Mononuclear cell (primary cell): Measurements from ENCODE around the gene NEDD4L. TPM values are rescaled to one million over a fixed set of nuclear protein-coding genes. Genes with fewer than 3 reads are reported as not detected.
"Not testable (repeated sequence)": the region's sequence is repeated elsewhere in the genome, so short reads cannot be mapped to it uniquely, and the experiment has no call there.

Source experiments
- H3K27me3 ChIP-seq: 2 replicates; pipeline ENCODE4 v1.6.0; 2011; ENCODE audit warnings: low read length, control low read depth; ENCODE audit not compliant: insufficient read depth
- H3K4me1 ChIP-seq: 2 replicates; pipeline ENCODE4 v1.5.1; 2011; ENCODE audit warnings: mild to moderate bottlenecking, low read length, control low read depth; ENCODE audit not compliant: insufficient read depth
- H3K4me3 ChIP-seq: 2 replicates; pipeline ENCODE4 v1.5.1; 2011; ENCODE audit warnings: mild to moderate bottlenecking, low read length, moderate library complexity
- H3K9me3 ChIP-seq: 2 replicates; pipeline ENCODE4 v1.5.1; 2011; ENCODE audit warnings: low read depth, mild to moderate bottlenecking, control low read depth, low read length
- total RNA-seq: library from RNA; depleted of rRNA; stranded (reverse); fragments of >200 nt; gene quantifications from one replicate; pipeline ENCODE4 v1.2.3, GENCODE V29; 2012

Gene NEDD4L
- total RNA-seq, 1 donor: 8.7 TPM

DNA sequence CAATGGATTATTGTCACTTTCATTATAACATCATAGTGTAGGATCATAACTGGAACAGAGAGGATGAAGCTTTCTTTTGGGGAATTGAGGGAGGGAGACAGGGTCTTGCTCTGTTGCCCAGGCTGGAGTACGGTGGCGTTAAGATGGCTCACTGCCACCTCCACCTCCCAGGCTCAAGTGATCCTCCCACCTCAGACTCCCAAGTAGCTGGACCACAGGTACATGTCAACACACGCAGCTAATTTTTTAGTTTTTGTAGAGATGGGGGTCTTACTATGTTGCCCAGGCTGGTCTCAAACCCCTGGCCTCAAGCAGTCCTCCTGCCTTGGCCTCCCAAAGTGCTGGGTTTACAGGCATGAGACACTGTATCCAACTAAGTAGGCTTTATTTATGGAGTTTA is 221.5 kb downstream of the NEDD4L start:
- H3K27me3 ChIP-seq, H3K4me1 ChIP-seq, H3K4me3 ChIP-seq, H3K9me3 ChIP-seq: not testable (repeated sequence)

DNA sequence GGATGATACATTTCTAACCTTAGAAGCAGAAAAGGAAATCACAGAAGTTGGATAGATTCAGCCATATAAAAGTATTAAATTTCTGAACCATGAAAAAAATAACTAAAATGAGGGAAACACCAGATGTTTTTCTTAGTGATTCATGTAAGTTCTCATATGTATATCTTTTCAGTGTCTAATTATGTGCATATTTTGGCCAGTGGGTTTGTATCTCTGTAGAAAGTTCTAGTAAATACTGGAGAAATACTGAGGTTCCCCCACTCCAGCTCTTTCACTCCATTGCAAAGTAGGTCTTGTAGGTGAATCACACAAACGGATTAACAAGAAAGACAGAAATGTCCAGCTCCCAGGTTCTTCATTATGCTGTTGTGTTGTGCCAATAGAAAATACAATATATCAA is 222.3 kb downstream of the NEDD4L start:
- Histone ChIP-seq H3K4me1 (no peaks in the 10 kb centered on the region), H3K27me3 (no peaks in the 10 kb centered on the region), H3K9me3 (no peaks in the 10 kb centered on the region), H3K4me3 (no peak overlapping the region)

DNA sequence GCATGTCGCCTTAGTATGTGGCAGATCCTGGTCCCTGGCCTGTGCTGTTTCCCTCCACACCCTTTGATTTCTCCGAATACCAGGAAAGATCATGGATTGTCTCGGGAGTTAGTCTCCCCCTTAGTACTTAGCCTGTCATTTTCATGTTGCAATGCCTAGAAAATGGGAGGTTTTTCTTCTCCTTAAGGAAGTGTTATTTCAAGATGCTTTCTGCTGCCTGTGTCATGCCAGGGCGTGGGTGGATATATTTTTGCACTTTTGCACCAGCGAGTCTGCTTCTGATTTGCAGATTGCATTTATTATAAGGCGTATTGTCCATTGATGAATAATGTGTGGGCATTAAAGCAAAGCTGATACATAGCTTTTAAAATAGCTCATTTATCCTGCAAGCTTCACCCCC is 223.5 kb downstream of the NEDD4L start:
- H3K9me3 ChIP-seq: no peaks in the 10 kb centered on the region
- peaks cover 3% of the 10 kb centered on the region for H3K4me1 ChIP-seq
- H3K27me3 ChIP-seq: no peaks in the 10 kb centered on the region
- no peak overlapping the region for H3K4me3 ChIP-seq

GRCh38 chr18:58268849-58269248 is 224.8 kb downstream of the NEDD4L start:
- H3K4me3 ChIP-seq: no peak overlapping the region
- no peaks in the 10 kb centered on the region for H3K9me3 ChIP-seq
- H3K4me1 ChIP-seq: peaks cover 3% of the 10 kb centered on the region
- H3K27me3 ChIP-seq: no peaks in the 10 kb centered on the region

- Histone ChIP-seq H3K9me3 (no peaks in the 10 kb centered on the region), H3K4me1 (peaks cover 3% of the 10 kb centered on the region), H3K27me3 (no peaks in the 10 kb centered on the region), H3K4me3 (no peak overlapping the region)
These were observed 225.9 kb downstream of the NEDD4L start for GRCh38 chr18:58269931-58270330.

DNA sequence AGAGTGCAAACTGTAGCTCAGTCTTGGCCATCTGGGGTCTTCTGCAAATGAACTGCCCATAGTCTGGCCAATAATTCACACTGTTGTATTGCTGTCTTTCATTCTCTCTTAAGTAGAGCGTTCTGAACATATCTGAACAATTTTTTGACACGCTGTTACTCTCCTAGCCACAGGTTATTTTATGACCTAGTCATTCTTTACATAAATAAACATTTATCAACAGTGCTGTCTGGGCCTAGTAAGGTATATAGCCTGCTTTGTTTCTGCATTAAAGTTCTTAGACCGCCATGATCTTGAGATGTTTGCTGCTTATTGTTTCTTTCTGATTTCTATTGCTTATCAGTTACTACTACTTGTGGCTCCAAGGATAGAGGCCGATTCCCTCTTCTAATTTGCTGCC is 226.4 kb downstream of the NEDD4L start:
- H3K27me3 ChIP-seq: no peaks in the 10 kb centered on the region
- no peaks in the 10 kb centered on the region for H3K9me3 ChIP-seq
- H3K4me1 ChIP-seq: peaks cover 3% of the 10 kb centered on the region
- no peak overlapping the region for H3K4me3 ChIP-seq

- no peaks in the 10 kb centered on the region for H3K27me3 ChIP-seq
- no peak overlapping the region for H3K4me3 ChIP-seq
- no peaks in the 10 kb centered on the region for H3K9me3 ChIP-seq
- H3K4me1 ChIP-seq: peaks cover 3% of the 10 kb centered on the region
These were observed 227.7 kb downstream of the NEDD4L start for GRCh38 chr18:58271770-58272169.

- no peaks in the 10 kb centered on the region for H3K27me3 ChIP-seq
- no peak overlapping the region for H3K4me3 ChIP-seq
- peaks cover 3% of the 10 kb centered on the region for H3K4me1 ChIP-seq
- no peaks in the 10 kb centered on the region for H3K9me3 ChIP-seq
These were observed 228.2 kb downstream of the NEDD4L start for GRCh38 chr18:58272209-58272608.

- Histone ChIP-seq H3K4me3 (no peak overlapping the region), H3K27me3 (no peaks in the 10 kb centered on the region), H3K9me3 (no peaks in the 10 kb centered on the region), H3K4me1 (peaks cover 3% of the 10 kb centered on the region)
These were observed 228.9 kb downstream of the NEDD4L start for GRCh38 chr18:58272779-58273435.

- Histone ChIP-seq H3K4me3 (no peak overlapping the region), H3K4me1 (peaks cover 3% of the 10 kb centered on the region), H3K9me3 (no peaks in the 10 kb centered on the region), H3K27me3 (no peaks in the 10 kb centered on the region)
These were observed 231.2 kb downstream of the NEDD4L start for GRCh38 chr18:58275176-58275575.

GRCh38 chr18:58276789-58277739 is 233.0 kb downstream of the NEDD4L start:
- peaks cover 3% of the 10 kb centered on the region for H3K4me1 ChIP-seq
- no peaks in the 10 kb centered on the region for H3K27me3 ChIP-seq
- H3K9me3 ChIP-seq: no peaks in the 10 kb centered on the region
- H3K4me3 ChIP-seq: no peak overlapping the region

- Histone ChIP-seq H3K4me3 (no peak overlapping the region), H3K9me3 (no peaks in the 10 kb centered on the region), H3K4me1 (no peaks in the 10 kb centered on the region), H3K27me3 (no peaks in the 10 kb centered on the region)
These were observed 235.6 kb downstream of the NEDD4L start for GRCh38 chr18:58279504-58280175.

DNA sequence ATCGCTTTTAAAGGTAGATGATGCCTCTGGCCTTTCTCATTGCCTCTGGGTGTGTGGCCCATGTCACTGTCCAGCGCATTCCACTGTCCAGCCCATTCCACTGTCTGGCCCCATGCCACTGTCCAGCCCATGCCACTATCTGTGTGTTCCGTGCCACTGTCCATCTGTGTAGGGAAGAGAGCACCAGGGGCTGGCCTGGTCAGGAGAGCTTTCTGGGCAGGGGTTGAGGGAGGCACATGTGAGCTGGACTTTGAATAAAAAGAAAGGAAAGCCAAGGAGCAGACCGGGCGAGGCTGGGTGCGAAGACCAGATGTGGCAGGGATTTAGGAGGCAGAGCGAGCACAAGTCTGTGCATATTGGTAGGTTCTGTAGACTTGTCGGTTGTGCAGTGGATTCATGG is 236.2 kb downstream of the NEDD4L start:
- no peaks in the 10 kb centered on the region for H3K4me1 ChIP-seq
- no peaks in the 10 kb centered on the region for H3K27me3 ChIP-seq
- no peak overlapping the region for H3K4me3 ChIP-seq
- no peaks in the 10 kb centered on the region for H3K9me3 ChIP-seq

DNA sequence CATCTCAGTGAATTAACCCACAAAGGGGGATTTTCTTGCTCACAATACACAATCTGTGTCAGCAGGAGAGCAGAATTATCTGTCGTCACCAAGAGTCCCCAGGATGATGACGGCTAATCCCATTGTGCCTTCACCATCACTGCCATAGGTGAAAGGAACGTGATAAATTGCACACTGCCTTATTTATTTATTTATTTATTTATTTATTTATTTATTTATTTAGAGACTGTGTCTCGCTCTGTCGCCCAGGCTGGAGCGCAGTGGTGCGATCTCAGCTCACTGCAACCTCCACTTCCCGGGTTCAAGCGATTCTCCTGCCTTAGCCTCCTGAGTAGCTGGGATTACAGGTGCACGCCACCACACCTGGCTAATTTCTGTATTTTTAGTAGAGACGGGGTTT is 238.8 kb downstream of the NEDD4L start:
- H3K4me1 ChIP-seq, H3K9me3 ChIP-seq, H3K4me3 ChIP-seq, H3K27me3 ChIP-seq: not testable (repeated sequence)

GRCh38 chr18:58284699-58285448 is 240.8 kb downstream of the NEDD4L start:
- Histone ChIP-seq H3K4me3 (no peak overlapping the region), H3K4me1 (no peaks in the 10 kb centered on the region), H3K9me3 (no peaks in the 10 kb centered on the region), H3K27me3 (no peaks in the 10 kb centered on the region)
